ENCODE data around the gene TRPM3. TPM values are rescaled to one million over a fixed set of nuclear protein-coding genes. Genes with fewer than 3 reads are reported as not detected.

The TRPM3 gene
- total RNA-seq, 2 experiments from 2014 or later: not detected

DNA sequence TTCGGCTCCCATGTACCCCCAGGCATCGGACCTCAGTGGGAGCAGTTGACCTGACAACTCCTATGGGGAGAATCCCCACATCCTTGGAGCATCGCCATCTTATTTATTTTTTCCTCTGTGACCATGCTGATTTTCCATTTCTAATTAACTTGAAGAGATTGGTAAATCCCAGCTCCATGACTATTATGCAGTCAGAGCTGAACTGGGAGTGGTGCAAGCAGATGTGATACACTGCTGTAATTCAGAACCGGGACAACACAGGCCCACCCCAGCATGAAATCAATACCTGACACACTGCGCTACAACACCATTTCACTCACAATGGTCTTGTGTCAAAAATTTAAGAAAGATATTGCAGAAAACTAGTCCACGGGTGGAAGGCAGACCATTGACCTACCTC is 1.0 kb upstream of the TRPM3 start:
- H3K4me1 Mint-ChIP-seq (ENCODE audit: low read depth): peaks cover 6% of the 10 kb centered on the region
- H3K4me3 Mint-ChIP-seq: no peak overlapping the region
- POLR2A ChIA-PET: no interaction called here
- CTCF ChIA-PET: no interaction called here
- H3K36me3 Mint-ChIP-seq: no peaks in the 10 kb centered on the region
- H3K9me3 Mint-ChIP-seq: no peaks in the 10 kb centered on the region
- H3K27me3 Mint-ChIP-seq: peaks cover 5% of the 10 kb centered on the region
- intact Hi-C loops (cut with micrococcal nuclease): no loop called here
- H3K27ac Mint-ChIP-seq: no peak overlapping the region
- DNase-seq: no peak

DNA sequence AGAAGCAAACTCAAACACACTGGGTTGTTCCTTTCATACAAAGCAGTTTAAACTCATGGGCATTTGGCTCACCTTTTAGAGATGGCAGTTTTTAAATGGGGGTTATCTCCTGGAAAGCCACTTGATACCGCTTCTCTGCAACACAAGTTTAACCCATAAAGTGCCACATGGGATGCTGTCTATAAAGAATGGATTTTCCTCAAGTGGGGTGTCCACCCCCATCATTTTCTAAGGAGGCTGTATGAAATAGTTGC is 528 bp upstream of the TRPM3 start:
- Mint-ChIP-seq H3K9me3 (no peaks in the 10 kb centered on the region), H3K4me1 (ENCODE audit: low read depth) (peaks cover 6% of the 10 kb centered on the region), H3K36me3 (no peaks in the 10 kb centered on the region), H3K27me3 (peaks cover 5% of the 10 kb centered on the region), H3K27ac (no peak overlapping the region), H3K4me3 (no peak overlapping the region)
- ChIA-PET POLR2A (no interaction called here), CTCF (no interaction called here)
- intact Hi-C loops (cut with micrococcal nuclease): no loop called here
- DNase-seq: no peak

DNA sequence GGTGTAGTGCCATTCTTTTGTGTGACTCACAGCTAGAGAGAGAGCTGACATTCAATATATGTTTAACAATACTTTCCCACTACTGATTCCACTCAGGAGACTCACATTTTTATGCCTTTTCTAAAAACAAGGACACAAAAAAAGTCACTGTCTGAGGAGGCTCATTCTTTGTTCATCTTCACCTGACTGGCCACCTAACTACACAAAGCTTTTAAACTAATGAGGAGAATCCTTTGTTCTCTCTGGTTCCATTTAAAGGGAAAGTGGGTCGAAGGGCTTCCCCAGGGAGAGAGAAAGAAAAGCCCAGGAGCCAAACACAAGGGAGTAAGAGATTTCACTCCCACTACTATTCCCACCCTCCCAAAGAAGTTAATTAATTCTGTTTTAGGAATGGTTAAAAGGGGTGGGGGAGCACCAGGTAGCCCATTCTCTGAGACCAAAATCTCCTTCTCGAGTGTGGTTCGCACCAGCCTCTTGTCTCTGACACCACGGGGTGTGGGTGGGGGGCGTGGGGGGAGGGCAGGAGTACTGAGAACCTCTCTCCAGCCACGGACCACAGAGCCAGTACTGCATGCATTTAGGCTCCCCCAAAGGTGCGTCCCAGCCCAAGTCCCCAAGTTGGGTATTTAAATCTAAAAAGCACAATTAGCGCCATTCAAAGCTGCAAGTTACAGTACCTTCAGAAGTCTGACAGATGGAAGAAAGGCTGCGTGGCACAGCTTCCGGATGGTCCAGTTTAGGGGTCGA is 747 bp downstream of the TRPM3 start:
- ChIA-PET CTCF (no interaction called here), POLR2A (no interaction called here)
- intact Hi-C loops (cut with micrococcal nuclease): no loop called here

DNA sequence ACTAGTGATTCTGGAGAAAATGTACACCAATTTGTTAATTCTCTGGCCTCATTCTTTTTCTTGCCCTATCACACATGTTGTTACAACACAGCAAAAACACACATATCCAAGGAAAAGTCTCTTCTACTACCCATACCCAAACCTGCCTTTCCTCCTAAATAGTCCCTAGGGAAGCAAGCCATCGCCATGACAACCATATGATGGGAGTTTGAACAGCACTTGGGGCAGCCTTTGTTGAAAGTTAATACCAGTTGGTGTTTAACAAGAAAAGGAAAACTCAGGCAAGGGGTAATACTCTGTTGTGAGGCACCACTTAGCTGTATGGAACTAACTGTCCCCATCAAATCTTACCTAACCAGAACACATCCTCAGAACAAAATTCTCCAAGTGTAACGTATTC is 1.7 kb downstream of the TRPM3 start:
- H3K36me3 Mint-ChIP-seq: no peaks in the 10 kb centered on the region
- H3K27me3 Mint-ChIP-seq: peaks cover 5% of the 10 kb centered on the region
- H3K4me3 Mint-ChIP-seq: no peak overlapping the region
- H3K4me1 Mint-ChIP-seq (ENCODE audit: low read depth): peaks cover 6% of the 10 kb centered on the region
- DNase-seq: no peak
- intact Hi-C loops (cut with micrococcal nuclease): no loop called here
- ChIA-PET POLR2A (no interaction called here), CTCF (no interaction called here)
- H3K27ac Mint-ChIP-seq: no peak overlapping the region
- H3K9me3 Mint-ChIP-seq: no peaks in the 10 kb centered on the region

More for the DNA sequence above, 747 bp downstream of the TRPM3 start:
- Mint-ChIP-seq H3K36me3 (no peaks in the 10 kb centered on the region), H3K9me3 (no peaks in the 10 kb centered on the region), H3K4me3 (no peak overlapping the region), H3K4me1 (ENCODE audit: low read depth) (peaks cover 6% of the 10 kb centered on the region), H3K27me3 (peaks cover 5% of the 10 kb centered on the region), H3K27ac (no peak overlapping the region)
- no peak for DNase-seq

DNA sequence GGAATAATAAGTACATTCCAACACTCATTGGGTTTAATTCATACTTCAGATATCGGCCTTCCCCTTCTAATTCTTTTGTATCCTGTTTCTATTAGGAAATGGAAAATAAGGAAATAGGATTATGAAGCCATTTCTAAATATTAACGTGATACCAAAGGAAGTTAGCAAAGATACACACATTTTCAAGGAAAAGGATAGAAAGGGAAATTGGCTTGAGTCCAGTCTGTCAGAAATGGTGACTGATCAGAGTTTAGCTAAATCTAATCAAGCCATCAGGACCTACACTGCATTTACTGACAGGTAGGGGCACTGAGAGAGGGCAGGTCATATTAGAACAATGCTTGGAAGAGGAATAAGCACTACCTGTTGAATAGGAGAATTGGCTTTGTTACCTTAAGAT is 3.1 kb downstream of the TRPM3 start:
- ChIA-PET POLR2A (no interaction called here), CTCF (no interaction called here)
- peaks cover 5% of the 10 kb centered on the region for H3K27me3 Mint-ChIP-seq
- DNase-seq: no peak
- H3K9me3 Mint-ChIP-seq: no peaks in the 10 kb centered on the region
- H3K4me3 Mint-ChIP-seq: no peak overlapping the region
- H3K36me3 Mint-ChIP-seq: no peaks in the 10 kb centered on the region
- intact Hi-C loops (cut with micrococcal nuclease): no loop called here
- H3K4me1 Mint-ChIP-seq (ENCODE audit: low read depth): peaks cover 6% of the 10 kb centered on the region
- no peak overlapping the region for H3K27ac Mint-ChIP-seq

DNA sequence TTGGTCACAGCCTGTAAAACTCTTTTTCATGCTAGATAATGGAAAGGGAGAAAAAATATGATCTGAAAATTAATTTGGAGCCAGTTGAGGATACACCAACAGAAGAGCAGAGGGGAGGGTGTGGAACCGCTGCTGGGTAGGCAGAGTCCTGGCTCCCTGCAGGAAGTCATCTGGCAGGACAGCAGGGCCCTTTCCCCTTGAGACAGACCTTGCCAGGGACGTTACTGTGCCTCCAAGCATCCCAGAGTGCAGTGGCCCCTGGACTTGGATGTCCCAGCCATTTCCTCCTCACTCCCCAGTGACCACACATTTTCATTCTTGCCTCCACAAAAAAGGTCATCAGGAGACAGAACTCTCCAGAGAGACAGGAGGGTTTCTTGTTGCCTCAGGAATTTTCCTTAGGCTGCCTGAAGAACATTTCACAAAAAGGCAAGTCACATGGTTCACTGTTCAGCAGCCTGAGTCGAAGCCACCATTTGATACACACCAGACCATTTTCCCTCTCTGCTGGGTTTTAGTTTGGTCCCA is 5.9 kb downstream of the TRPM3 start:
- DNase-seq: no peak
- no peaks in the 10 kb centered on the region for H3K4me1 Mint-ChIP-seq (ENCODE audit: low read depth)
- intact Hi-C loops (cut with micrococcal nuclease): no loop called here
- H3K27ac Mint-ChIP-seq: no peak overlapping the region
- CTCF ChIA-PET: no interaction called here
- H3K4me3 Mint-ChIP-seq: no peak overlapping the region
- POLR2A ChIA-PET: no interaction called here
- H3K9me3 Mint-ChIP-seq: no peaks in the 10 kb centered on the region
- no peaks in the 10 kb centered on the region for H3K27me3 Mint-ChIP-seq
- H3K36me3 Mint-ChIP-seq: no peaks in the 10 kb centered on the region

DNA sequence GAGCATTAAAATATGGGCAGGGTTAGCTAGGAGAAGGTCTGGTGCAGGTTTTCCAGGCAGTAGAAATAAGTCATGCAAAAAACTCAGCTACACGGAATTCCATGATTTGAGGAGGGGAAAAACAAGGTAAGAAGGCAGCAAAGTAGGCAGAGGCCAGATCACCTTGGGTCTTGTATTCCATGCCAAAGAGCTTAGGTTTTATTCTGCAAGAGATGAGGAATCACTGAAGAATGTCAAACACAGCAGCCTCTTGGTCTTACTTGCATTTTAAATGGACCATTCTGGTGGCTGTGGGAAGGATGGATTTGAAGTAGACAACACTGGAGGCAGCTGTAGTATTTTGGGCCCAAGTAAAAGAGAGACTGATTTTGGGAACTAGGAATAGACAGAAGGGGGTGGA is 8.6 kb downstream of the TRPM3 start:
- no peak overlapping the region for H3K27ac Mint-ChIP-seq
- CTCF ChIA-PET: no interaction called here
- no peak for DNase-seq
- no peaks in the 10 kb centered on the region for H3K4me1 Mint-ChIP-seq (ENCODE audit: low read depth)
- no peaks in the 10 kb centered on the region for H3K27me3 Mint-ChIP-seq
- no peaks in the 10 kb centered on the region for H3K9me3 Mint-ChIP-seq
- POLR2A ChIA-PET: no interaction called here
- intact Hi-C loops (cut with micrococcal nuclease): no loop called here
- no peaks in the 10 kb centered on the region for H3K36me3 Mint-ChIP-seq
- no peak overlapping the region for H3K4me3 Mint-ChIP-seq

DNA sequence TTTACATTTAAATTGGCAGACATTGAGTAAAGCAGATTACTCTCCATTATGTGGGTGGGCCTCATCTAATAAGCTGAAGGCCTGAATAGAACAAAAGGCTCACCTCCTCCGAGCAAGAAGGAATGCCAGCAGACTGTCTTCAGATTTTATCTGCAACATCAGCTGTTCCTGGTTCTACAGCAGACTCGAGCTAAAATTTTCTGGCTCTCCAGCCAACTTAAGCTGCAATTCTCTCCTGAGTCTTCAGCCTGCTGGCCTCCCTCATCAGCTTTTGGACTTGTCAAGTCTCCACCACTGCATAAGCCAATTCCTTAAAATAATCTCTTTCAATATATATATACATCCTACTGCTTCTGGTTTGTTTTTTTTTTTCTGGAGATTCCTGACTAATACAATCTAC is 12.5 kb downstream of the TRPM3 start:
- ChIA-PET POLR2A (no interaction called here), CTCF (interaction anchor here (0.5 kb wide), 1 partner anchor 512 kb away, joined by 3 read pairs; no protein-coding TSS in a partner anchor)
- Mint-ChIP-seq H3K27ac (no peak overlapping the region), H3K4me3 (no peak overlapping the region), H3K36me3 (no peaks in the 10 kb centered on the region), H3K4me1 (ENCODE audit: low read depth) (no peaks in the 10 kb centered on the region), H3K9me3 (no peaks in the 10 kb centered on the region), H3K27me3 (no peaks in the 10 kb centered on the region)
- DNase-seq: no peak
- intact Hi-C loops (cut with micrococcal nuclease): no loop called here

DNA sequence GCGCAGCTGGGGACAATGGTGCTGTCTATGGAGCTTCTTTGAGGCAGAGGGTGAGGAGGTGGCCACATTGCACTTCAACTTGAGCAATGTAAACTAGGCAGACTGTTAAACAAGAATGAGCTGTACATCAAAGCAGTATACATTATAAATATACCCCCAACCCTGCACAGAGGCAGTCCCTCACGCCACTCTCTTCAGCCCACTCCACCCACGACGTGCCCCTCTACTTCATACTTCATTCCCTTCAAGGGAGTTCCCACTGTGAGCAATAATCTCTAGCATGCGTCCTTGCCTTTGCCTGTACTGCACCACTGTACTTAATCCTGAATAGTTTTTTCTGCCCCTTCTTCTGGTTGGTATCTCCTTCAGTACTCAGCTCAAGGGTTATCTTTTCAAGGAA is 14.4 kb downstream of the TRPM3 start:
- Mint-ChIP-seq H3K27me3 (no peaks in the 10 kb centered on the region), H3K27ac (no peak overlapping the region), H3K36me3 (no peaks in the 10 kb centered on the region), H3K4me1 (ENCODE audit: low read depth) (no peaks in the 10 kb centered on the region), H3K9me3 (no peaks in the 10 kb centered on the region), H3K4me3 (no peak overlapping the region)
- POLR2A ChIA-PET: no interaction called here
- no peak for DNase-seq
- intact Hi-C loops (cut with micrococcal nuclease): no loop called here
- CTCF ChIA-PET: no interaction called here

DNA sequence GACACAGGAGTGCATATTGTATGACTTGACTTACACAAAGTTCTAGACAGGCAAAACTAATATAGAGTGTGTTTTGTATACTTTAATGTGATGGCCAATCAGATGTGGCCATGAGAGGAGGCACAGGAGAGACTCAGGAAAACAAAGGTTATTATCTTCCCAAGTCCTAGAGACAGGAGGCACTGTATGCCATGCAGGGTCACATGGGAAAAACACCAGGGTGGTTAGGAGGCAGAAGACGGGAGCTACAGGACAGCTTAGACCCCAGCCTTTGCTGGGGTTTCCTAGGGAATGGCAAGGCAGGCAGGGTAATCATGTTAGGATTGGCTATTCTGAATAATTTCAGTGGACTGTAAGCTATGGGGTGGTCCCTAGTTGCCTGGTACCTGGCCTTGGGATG is 16.2 kb downstream of the TRPM3 start:
- Mint-ChIP-seq H3K9me3 (no peaks in the 10 kb centered on the region), H3K4me3 (no peak overlapping the region), H3K27me3 (no peaks in the 10 kb centered on the region), H3K27ac (no peak overlapping the region), H3K36me3 (no peaks in the 10 kb centered on the region), H3K4me1 (ENCODE audit: low read depth) (no peaks in the 10 kb centered on the region)
- intact Hi-C loops (cut with micrococcal nuclease): no loop called here
- CTCF ChIA-PET: no interaction called here
- DNase-seq: no peak
- POLR2A ChIA-PET: no interaction called here

DNA sequence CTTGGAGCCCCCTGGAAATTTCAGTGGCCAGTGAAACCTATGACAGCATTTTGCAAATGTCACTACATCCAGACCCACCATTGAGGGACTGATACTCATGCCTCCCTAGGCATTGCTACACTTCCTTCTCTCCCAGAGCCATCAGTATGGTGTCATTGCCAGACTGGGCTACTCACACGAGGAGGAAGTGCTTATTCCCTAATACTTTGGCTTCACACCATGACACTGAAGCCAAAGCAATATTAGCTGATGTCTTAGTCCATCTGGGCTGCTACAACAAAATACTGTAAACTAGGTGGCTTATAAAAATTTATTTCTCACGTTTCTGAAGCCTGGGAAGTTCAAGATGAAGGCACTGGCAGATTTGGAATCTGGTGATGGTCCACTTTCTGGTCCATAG is 22.6 kb downstream of the TRPM3 start:
- intact Hi-C loops (cut with micrococcal nuclease): no loop called here
- H3K27ac Mint-ChIP-seq: no peak overlapping the region
- ChIA-PET POLR2A (no interaction called here), CTCF (no interaction called here)
- no peaks in the 10 kb centered on the region for H3K9me3 Mint-ChIP-seq
- H3K36me3 Mint-ChIP-seq: no peaks in the 10 kb centered on the region
- no peak overlapping the region for H3K4me3 Mint-ChIP-seq
- H3K27me3 Mint-ChIP-seq: no peaks in the 10 kb centered on the region
- H3K4me1 Mint-ChIP-seq (ENCODE audit: low read depth): no peaks in the 10 kb centered on the region
- no peak for DNase-seq

DNA sequence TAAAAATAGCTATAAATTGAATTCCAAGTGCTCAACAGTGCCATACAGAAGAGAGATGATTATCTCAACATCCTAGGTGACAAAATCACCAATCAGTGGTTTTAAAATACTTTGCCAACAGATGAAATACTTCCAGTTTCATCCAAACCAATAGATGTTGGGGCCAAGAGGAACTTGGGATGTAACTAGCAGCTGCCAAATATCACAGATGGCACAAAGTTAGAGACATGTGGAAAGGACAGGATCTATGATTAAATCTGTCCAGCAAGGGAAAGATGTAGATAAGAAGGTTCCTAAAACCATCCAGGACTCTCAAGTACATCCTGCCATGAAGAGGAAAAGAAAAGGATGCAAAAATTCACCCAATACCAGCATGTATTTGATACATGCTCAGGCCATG is 23.8 kb downstream of the TRPM3 start:
- H3K4me1 Mint-ChIP-seq (ENCODE audit: low read depth): no peaks in the 10 kb centered on the region
- CTCF ChIA-PET: no interaction called here
- H3K36me3 Mint-ChIP-seq: no peaks in the 10 kb centered on the region
- intact Hi-C loops (cut with micrococcal nuclease): no loop called here
- no peak overlapping the region for H3K4me3 Mint-ChIP-seq
- H3K9me3 Mint-ChIP-seq: no peaks in the 10 kb centered on the region
- peaks cover under 1% of the 10 kb centered on the region for H3K27me3 Mint-ChIP-seq
- POLR2A ChIA-PET: no interaction called here
- H3K27ac Mint-ChIP-seq: no peak overlapping the region
- no peak for DNase-seq

DNA sequence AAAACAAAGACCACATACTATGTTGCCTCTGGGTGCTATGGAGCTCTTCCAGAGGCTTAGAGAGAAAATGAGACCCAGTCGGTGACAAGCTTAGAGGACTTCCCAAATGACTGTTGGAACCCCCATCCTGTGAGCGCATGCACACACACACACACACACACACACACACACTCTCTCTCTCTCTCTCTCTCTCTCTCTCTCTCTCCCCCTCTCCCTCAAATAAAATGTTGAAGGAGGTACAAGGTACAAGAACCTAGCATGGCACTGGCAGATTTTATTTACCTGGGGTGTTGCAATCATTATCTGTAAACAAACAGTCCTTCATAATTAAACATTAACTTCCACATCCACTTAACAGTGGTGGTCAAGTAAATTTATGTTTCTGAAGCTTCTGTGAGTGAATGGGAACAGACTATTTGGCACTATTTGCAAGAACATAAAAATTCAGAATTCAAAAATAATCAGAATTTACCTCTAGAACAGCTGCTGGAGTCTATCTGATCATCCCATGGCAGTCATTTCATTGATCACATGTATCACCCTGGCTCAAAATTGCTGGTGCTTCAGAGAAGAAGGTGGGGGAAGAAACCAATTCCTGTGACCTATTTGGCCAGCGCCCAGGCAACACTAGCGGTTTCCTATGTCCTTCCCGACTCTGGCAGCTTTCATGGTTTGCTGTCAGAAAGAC is 24.9 kb downstream of the TRPM3 start:
- Mint-ChIP-seq H3K27me3 (peaks cover 1% of the 10 kb centered on the region), H3K4me1 (ENCODE audit: low read depth) (no peaks in the 10 kb centered on the region), H3K4me3 (no peak overlapping the region), H3K27ac (no peak overlapping the region), H3K9me3 (no peaks in the 10 kb centered on the region), H3K36me3 (no peaks in the 10 kb centered on the region)
- ChIA-PET POLR2A (no interaction called here), CTCF (interaction anchor here (0.6 kb wide), 1 partner anchor 960 kb away, joined by 7 read pairs; no protein-coding TSS in a partner anchor)
- no peak for DNase-seq
- intact Hi-C loops (cut with micrococcal nuclease): no loop called here
